Stomach (tissue), 9 donors: ENCODE data around the gene DBP. TPM values are rescaled to one million over a fixed set of nuclear protein-coding genes. Genes with fewer than 3 reads are reported as not detected.

Source experiments
- DNase-seq, 2 donors: peaks; one replicate each; pipeline versions ENCODE4 v3.0.0 to v3.0.0-alpha.2; 2013 to 2019
- H3K27ac ChIP-seq, 5 donors: fragments of 200-600 bp in 4 of 5; sonication (generic) in 4 of 5; one replicate each; pipeline ENCODE4 v1.5.1; 2013 to 2019; ENCODE audit warnings: mild to moderate bottlenecking in 1 of 5, moderate library complexity in 1 of 5
- H3K27me3 ChIP-seq, 3 donors: fragments of 200-600 bp; sonication (generic); one replicate each; pipeline ENCODE4 v1.5.1; 2017 to 2019; ENCODE audit warnings: mixed run types in 1 of 3
- H3K36me3 ChIP-seq, 4 donors: fragments of 200-600 bp; sonication (generic); 1 replicate in 3 of 4; 2 replicates in 1 of 4; pipeline ENCODE4 v1.5.1; 2016 to 2019
- H3K4me1 ChIP-seq, 4 donors: fragments of 200-600 bp; sonication (generic); one replicate each; pipeline ENCODE4 v1.5.1; 2016 to 2019
- H3K4me3 ChIP-seq, 4 donors: fragments of 200-600 bp; sonication (generic) in 3 of 4; one replicate each; pipeline ENCODE4 v1.5.1; 2016 to 2019; ENCODE audit warnings: mild to moderate bottlenecking in 1 of 4
- H3K9me3 ChIP-seq, 4 donors: fragments of 200-600 bp; sonication (generic); one replicate each; pipeline ENCODE4 v1.5.1; 2016 to 2019
- CTCF ChIP-seq, 7 experiments: fragments of 450-650 bp in 4 of 7; fragments of 200-600 bp in 3 of 7; sonication (generic) in 3 of 7; IDR thresholded peaks; one replicate each; pipeline ENCODE4 v1.5.1; 2016 to 2019; ENCODE audit warnings: antibody characterized with exemption in 7 of 7, control low read depth in 2 of 7, mild to moderate bottlenecking in 1 of 7
- EP300 ChIP-seq: sonication (generic); formaldehyde crosslinking; IDR thresholded peaks from one replicate; pipeline ENCODE4 v1.6.1; 2017; ENCODE audit warnings: antibody characterized with exemption
- POLR2A ChIP-seq, 4 donors: fragments of 450-650 bp; IDR thresholded peaks; one replicate each; pipeline ENCODE4 v1.6.1; 2016; ENCODE audit warnings: antibody characterized with exemption in 4 of 4, control low read depth in 2 of 4, mild to moderate bottlenecking in 1 of 4, moderate library complexity in 1 of 4
- POLR2AphosphoS5 ChIP-seq, 3 donors: sonication (generic); formaldehyde crosslinking; IDR thresholded peaks; one replicate each; pipeline ENCODE4 v1.6.1; 2016; ENCODE audit warnings: antibody characterized with exemption in 3 of 3
- WGBS, 5 donors: extraction: QIAGEN DNeasy Blood & Tissue Kit in 3 of 5; methylation state at CpG; one replicate each; pipeline versions ENCODE4 v1.1.5 to v1.1.7; 2013 to 2018; 5-methylcytosine and 5-hydroxymethylcytosine counted together
- intact Hi-C: fragments of 100-400 bp; cut with DNase I; formaldehyde crosslinking; loops from one replicate; pipeline ENCODE4 v1.15.1; 2023; ENCODE audit warnings: low total_unique reads
- polyA plus RNA-seq, 3 donors: library from polyadenylated mRNA; stranded (reverse); fragments of 200-250 nt; gene quantifications; one replicate each; pipeline ENCODE4 v1.2.3, GENCODE V29; 2013
- total RNA-seq, 5 donors: library from RNA; depleted of rRNA; stranded (reverse); fragments of >200 nt; gene quantifications; one replicate each; pipeline versions ENCODE4 v1.1.0 to v1.2.3, GENCODE V29; 2014 to 2016
- donor health status: healthy with polysubstance abuse.
- donor health status: Bipolar disorder and iron deficiency.
- donor health status: healthy.

DBP gene
- total and polyA plus RNA-seq, 8 donors: 4.2 to 29.0 (median 9.6) TPM; not detected in 1

- Histone ChIP-seq H3K4me1 (peaks cover 43 to 67% (median 55%) of the 10 kb centered on the region in 4 donors), H3K4me3 (peak overlapping the region; percentile 62 to 81 (median 76)), H3K27me3 (no peaks in the 10 kb centered on the region), H3K36me3 (no peaks in the 10 kb centered on the region), H3K27ac (peak overlapping the region; percentile 90 to 98 (median 96)), H3K9me3 (no peaks in the 10 kb centered on the region)
- DNase-seq: peak; percentile 83 to 97
- peak in 2 of 4 donors; percentile 20 to 35 for TF ChIP-seq POLR2A (IDR thresholded peaks at IDR 0.05)
- TF ChIP-seq EP300: no peak
- peak; percentile 27 to 78 (median 59) for TF ChIP-seq POLR2AphosphoS5 (IDR thresholded peaks at IDR 0.05)
- peak in 1 of 7 experiments; percentile 0 for TF ChIP-seq CTCF (IDR thresholded peaks at IDR 0.05)
- intact Hi-C loops: no loop called here
- 6 to 9% (median 9%) methylated on average over 29 of the region's 29 CpGs for WGBS, 5 donors
Measured at GRCh38 chr19:48637948-48638830, 1.0 kb upstream of the DBP start.

GRCh38 chr19:48637449-48637947 lies 319 bp upstream of the DBP start:
- H3K36me3 ChIP-seq: peaks cover 0 to 6% (median 5%) of the 10 kb centered on the region in 4 donors
- TF ChIP-seq POLR2AphosphoS5 (IDR thresholded peaks at IDR 0.05) (peak; percentile 42 to 92 (median 89)), POLR2A (IDR thresholded peaks at IDR 0.05) (no peak), CTCF (IDR thresholded peaks at IDR 0.05) (peak in 1 of 7 experiments; percentile 16), EP300 (no peak)
- DNase-seq: peak; percentile 99 to 100
- intact Hi-C loops: no loop called here
- peaks cover 50 to 73% (median 62%) of the 10 kb centered on the region in 4 donors for H3K4me1 ChIP-seq
- no peaks in the 10 kb centered on the region for H3K27me3 ChIP-seq
- 0 to 2% (median 1%) methylated on average over 16 to 38 of the region's 38 CpGs for WGBS, 5 donors
- no peaks in the 10 kb centered on the region for H3K9me3 ChIP-seq
- H3K4me3 ChIP-seq: peak overlapping the region; percentile 62 to 81 (median 76)
- peak overlapping the region; percentile 90 to 98 (median 96) for H3K27ac ChIP-seq

GRCh38 chr19:48635966-48636858 lies 967 bp downstream of the DBP start:
- Histone ChIP-seq H3K4me3 (peak overlapping the region; percentile 62 to 81 (median 76)), H3K27ac (peak overlapping the region; percentile 90 to 98 (median 96)), H3K4me1 (peaks cover 56 to 83% (median 72%) of the 10 kb centered on the region in 4 donors), H3K36me3 (peaks cover 0 to 16% (median 9%) of the 10 kb centered on the region in 4 donors), H3K9me3 (no peaks in the 10 kb centered on the region), H3K27me3 (no peaks in the 10 kb centered on the region)
- peak in 1 of 2 donors; percentile 77 for DNase-seq
- TF ChIP-seq POLR2A (IDR thresholded peaks at IDR 0.05): no peak
- no peak for TF ChIP-seq EP300
- TF ChIP-seq CTCF (IDR thresholded peaks at IDR 0.05): no peak
- TF ChIP-seq POLR2AphosphoS5 (IDR thresholded peaks at IDR 0.05): no peak
- intact Hi-C loops: no loop called here
- WGBS, 5 donors: 0 to 2% (median 1%) methylated on average over 26 to 35 of the region's 35 CpGs
